GM23248 (cell line): Measurements from ENCODE around the gene YIPF4.

Experiments
- EZH2 ChIP-seq: fragments of 200-600 bp; sonication (generic); IDR thresholded peaks from 2 replicates; pipeline ENCODE4 v1.6.1; 2018; ENCODE audit warnings: antibody characterized with exemption, mild to moderate bottlenecking; ENCODE audit not compliant: insufficient read depth, poor library complexity, severe bottlenecking
- EZH2phosphoT487 ChIP-seq: fragments of 200-600 bp; sonication (generic); IDR thresholded peaks from 2 replicates; pipeline ENCODE4 v1.6.1; 2018; ENCODE audit warnings: antibody characterized with exemption, moderate library complexity, mild to moderate bottlenecking, low read depth; ENCODE audit not compliant: insufficient read depth

- TF ChIP-seq EZH2 (no peak), EZH2phosphoT487 (no peak)
These were observed 42.4 kb upstream of the YIPF4 start for GRCh38 chr2:32235315-32235714.
